ENCODE results near the gene TEX52. TPM values are rescaled to one million over a fixed set of nuclear protein-coding genes. Genes with fewer than 3 reads are reported as not detected.

The TEX52 gene
- polyA plus RNA-seq, 1 donor (not counting 4 experiments of a cell fraction or from before 2014, with no cell fraction given) = not detected

DNA sequence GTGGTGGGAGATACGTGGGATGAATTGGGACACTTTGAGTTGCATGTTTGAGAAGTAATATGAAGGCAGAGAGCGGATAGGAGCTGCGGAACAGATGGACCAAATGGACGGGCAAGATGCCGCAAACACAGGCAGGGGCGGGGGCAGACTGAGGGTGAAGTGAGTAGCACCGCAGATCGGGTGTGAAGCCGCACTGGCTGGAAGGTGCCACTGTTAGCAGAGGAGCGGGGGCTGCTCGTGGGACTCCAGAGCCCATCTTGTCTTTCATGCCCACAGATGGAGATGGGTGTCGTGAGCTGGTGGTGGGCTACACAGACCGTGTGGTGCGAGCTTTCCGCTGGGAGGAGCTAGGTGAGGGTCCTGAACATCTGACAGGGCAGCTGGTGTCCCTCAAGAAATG is 37.0 kb downstream of the TEX52 start:
- H4K20me1 ChIP-seq (ENCODE audit: control insufficient read depth, extremely low read depth, insufficient read depth, low read length) = no peaks in the 10 kb centered on the region
- no peak overlapping the region for H3K4me2 ChIP-seq (ENCODE audit: control insufficient read depth, extremely low read depth, insufficient read depth, low read depth, low read length)
- no peak overlapping the region for H3K27ac ChIP-seq (ENCODE audit: control insufficient read depth, insufficient read depth, low read length)
- no peak for DNase-seq (ENCODE audit: low read depth, low spot score)
- dilution Hi-C loops (cut with MboI; ENCODE audit: extremely low pct_ligation_motif_present, low sequenced_read_pairs) = no loop called here
- no peak overlapping the region for H2AFZ ChIP-seq (ENCODE audit: control insufficient read depth, low read length)
- no peaks in the 10 kb centered on the region for H3K4me1 ChIP-seq (ENCODE audit: control insufficient read depth, extremely low read depth, insufficient read depth, low read length)
- H3K36me3 ChIP-seq (ENCODE audit: control insufficient read depth in 2 of 2, extremely low read depth in 1 of 2, insufficient read depth in 2 of 2, low read length in 2 of 2) = peaks cover 34 to 36% of the 10 kb centered on the region in 2 experiments
- no peak overlapping the region for H3K4me3 ChIP-seq (ENCODE audit: control insufficient read depth in 2 of 3, extremely low read depth in 1 of 3, insufficient read depth in 2 of 3, low read depth in 1 of 3, low read length in 3 of 3)
- H3K79me2 ChIP-seq (ENCODE audit: control insufficient read depth, insufficient read depth, low read length) = peaks cover 5% of the 10 kb centered on the region
- H3K27me3 ChIP-seq (ENCODE audit: control insufficient read depth, extremely low read depth, insufficient read depth, low read length) = no peaks in the 10 kb centered on the region
- H3K9me1 ChIP-seq (ENCODE audit: control insufficient read depth, extremely low read depth, insufficient read depth, low read length) = no peaks in the 10 kb centered on the region
- TF ChIP-seq, protein P1, sequence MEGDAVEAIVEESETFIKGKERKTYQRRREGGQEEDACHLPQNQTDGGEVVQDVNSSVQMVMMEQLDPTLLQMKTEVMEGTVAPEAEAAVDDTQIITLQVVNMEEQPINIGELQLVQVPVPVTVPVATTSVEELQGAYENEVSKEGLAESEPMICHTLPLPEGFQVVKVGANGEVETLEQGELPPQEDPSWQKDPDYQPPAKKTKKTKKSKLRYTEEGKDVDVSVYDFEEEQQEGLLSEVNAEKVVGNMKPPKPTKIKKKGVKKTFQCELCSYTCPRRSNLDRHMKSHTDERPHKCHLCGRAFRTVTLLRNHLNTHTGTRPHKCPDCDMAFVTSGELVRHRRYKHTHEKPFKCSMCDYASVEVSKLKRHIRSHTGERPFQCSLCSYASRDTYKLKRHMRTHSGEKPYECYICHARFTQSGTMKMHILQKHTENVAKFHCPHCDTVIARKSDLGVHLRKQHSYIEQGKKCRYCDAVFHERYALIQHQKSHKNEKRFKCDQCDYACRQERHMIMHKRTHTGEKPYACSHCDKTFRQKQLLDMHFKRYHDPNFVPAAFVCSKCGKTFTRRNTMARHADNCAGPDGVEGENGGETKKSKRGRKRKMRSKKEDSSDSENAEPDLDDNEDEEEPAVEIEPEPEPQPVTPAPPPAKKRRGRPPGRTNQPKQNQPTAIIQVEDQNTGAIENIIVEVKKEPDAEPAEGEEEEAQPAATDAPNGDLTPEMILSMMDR (optimal IDR thresholded peaks at IDR 0.05 in 1 of 3, IDR thresholded peaks at IDR 0.05 in 1 of 3, conservative IDR thresholded peaks at IDR 0.05 in 1 of 3; ENCODE audit: extremely low read depth in 1 of 3, insufficient read depth in 2 of 3, low read length in 3 of 3) = no peak
- TF ChIP-seq EZH2 (IDR thresholded peaks at IDR 0.05; ENCODE audit: low read length) = no peak
- no peak overlapping the region for H3K9ac ChIP-seq (ENCODE audit: control insufficient read depth, extremely low read depth, insufficient read depth, low read length)
- FAIRE-seq = no peak
- H3K9me3 ChIP-seq (ENCODE audit: control insufficient read depth, low read depth, low read length) = no peaks in the 10 kb centered on the region

DNA sequence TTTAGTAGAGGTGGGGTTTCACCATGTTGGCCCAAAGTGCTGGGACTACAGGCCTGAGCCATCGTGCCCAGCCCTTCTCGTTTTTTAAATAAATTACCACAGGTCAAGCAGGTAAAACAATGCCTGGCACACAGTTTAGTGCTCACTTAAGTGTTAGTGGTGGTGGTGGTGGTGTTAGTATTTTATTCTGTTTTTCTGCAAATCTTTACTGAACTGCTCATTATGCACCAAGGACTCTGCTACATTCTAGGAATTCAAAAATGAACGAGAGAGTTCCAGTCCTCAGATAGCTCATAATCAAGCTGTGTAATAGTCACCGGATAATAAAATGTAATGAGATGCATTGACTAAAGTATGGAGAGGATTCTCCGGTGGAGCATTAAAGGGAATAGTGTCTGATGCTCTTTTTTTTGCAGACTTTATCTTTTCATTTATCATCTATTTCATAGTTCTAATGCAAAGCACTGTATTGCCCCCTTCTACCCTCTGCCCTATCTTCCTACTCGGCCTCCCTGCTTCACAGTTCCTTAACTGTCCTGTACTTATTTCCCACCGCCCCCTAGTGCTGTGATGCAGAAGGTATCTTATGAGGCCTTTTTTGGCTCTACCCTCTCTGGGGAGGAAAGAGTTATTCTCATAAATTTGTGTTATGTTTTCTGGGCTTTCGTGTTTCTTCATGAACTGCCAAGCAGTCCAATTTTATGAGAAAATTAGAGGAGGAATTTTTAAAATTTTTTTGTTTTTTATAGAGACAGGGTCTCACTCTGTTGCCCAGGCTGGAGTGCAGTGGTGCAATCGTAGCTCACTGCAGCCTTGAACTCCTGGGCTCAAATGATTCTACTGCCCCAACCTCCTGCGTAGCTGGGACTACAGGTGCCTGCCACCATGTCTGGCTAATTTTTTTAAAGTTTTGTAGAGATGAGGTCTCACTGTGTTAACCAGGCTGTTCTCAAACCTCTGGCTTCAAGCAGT is 43.3 kb downstream of the TEX52 start:
- no peak for DNase-seq (ENCODE audit: low read depth, low spot score)

More for the DNA sequence above, 43.3 kb downstream of the TEX52 start:
- H3K27me3 ChIP-seq (ENCODE audit: control insufficient read depth, extremely low read depth, insufficient read depth, low read length) = no peaks in the 10 kb centered on the region
- H3K4me3 ChIP-seq (ENCODE audit: control insufficient read depth in 2 of 3, extremely low read depth in 1 of 3, insufficient read depth in 2 of 3, low read depth in 1 of 3, low read length in 3 of 3) = peak overlapping the region; percentile 80 to 85 (median 80)
- H3K4me1 ChIP-seq (ENCODE audit: control insufficient read depth, extremely low read depth, insufficient read depth, low read length) = peaks cover 5% of the 10 kb centered on the region
- peak overlapping the region; percentile 89 for H3K9ac ChIP-seq (ENCODE audit: control insufficient read depth, extremely low read depth, insufficient read depth, low read length)
- peaks cover 20% of the 10 kb centered on the region for H3K79me2 ChIP-seq (ENCODE audit: control insufficient read depth, insufficient read depth, low read length)
- dilution Hi-C loops (cut with MboI; ENCODE audit: extremely low pct_ligation_motif_present, low sequenced_read_pairs) = no loop called here
- H4K20me1 ChIP-seq (ENCODE audit: control insufficient read depth, extremely low read depth, insufficient read depth, low read length) = no peaks in the 10 kb centered on the region
- H3K9me1 ChIP-seq (ENCODE audit: control insufficient read depth, extremely low read depth, insufficient read depth, low read length) = no peaks in the 10 kb centered on the region
- peak overlapping the region; percentile 89 for H3K27ac ChIP-seq (ENCODE audit: control insufficient read depth, insufficient read depth, low read length)
- no peaks in the 10 kb centered on the region for H3K9me3 ChIP-seq (ENCODE audit: control insufficient read depth, low read depth, low read length)
- FAIRE-seq = no peak
- peak overlapping the region; percentile 97 for H2AFZ ChIP-seq (ENCODE audit: control insufficient read depth, low read length)
- peaks cover 7 to 13% of the 10 kb centered on the region in 2 experiments for H3K36me3 ChIP-seq (ENCODE audit: control insufficient read depth in 2 of 2, extremely low read depth in 1 of 2, insufficient read depth in 2 of 2, low read length in 2 of 2)
- H3K4me2 ChIP-seq (ENCODE audit: control insufficient read depth, extremely low read depth, insufficient read depth, low read depth, low read length) = peak overlapping the region; percentile 96
- TF ChIP-seq, protein P1 (optimal IDR thresholded peaks at IDR 0.05 in 1 of 3, IDR thresholded peaks at IDR 0.05 in 1 of 3, conservative IDR thresholded peaks at IDR 0.05 in 1 of 3; ENCODE audit: extremely low read depth in 1 of 3, insufficient read depth in 2 of 3, low read length in 3 of 3) = peak; percentile 62 to 70 (median 66)
- no peak for TF ChIP-seq EZH2 (IDR thresholded peaks at IDR 0.05; ENCODE audit: low read length)
